Smooth muscle cell of the brain vasculature (primary cell): ENCODE results near the gene TCERG1.
A peak's percentile ranks its signal among the peaks of the same experiment; 100 is the strongest.

Source experiments
- DNase-seq: peaks from one replicate; pipeline ENCODE4 v3.0.0-alpha.2; 2012; ENCODE audit warnings: low read depth, low spot score

The TCERG1 gene

DNA sequence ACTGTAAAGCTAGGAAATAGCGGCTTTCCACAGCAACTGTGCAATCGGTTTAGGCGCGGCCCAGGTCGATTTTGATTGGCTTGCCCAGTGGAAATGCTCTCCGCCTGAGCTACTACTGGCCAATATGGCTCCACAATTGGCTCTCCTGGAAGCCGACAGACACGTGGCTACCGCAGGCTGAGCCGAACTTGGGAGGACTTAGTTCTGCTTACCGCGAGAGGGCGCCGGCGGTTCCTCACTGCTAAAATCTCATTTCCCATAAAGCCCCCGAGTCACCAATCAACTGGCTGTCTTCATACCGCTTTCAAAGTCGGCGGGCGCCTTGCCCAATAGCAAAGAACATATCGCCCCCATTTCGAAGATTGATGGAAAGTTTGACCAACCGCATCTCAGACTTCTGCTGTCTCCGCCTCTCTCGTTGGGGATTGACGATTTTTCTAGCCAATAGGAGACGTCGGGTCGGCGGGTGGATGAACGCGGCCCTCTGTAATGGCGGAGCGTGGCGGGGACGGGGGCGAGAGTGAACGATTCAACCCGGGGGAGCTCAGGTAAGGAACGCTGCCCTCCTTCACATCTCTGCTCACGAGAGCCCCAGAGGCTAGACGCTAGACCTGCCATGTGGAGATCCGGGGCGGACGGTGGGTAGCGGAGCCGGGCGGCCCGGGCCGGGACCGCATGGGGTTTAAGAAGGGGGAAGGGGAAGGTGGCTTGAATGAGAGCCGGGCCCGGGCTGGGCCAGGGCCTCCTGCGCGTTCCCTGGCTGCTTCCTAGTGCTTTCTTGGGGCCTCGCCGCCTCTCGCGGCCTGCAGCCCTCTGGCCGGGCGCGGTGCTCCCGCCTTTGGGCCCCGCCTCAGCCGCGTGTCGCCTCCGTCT lies at the start of gene TCERG1:
TCERG1 (plus strand) TSS at position 473 of the 873 bp plus-strand sequence; CDS start at position 490, 17 bp downstream.
- peak; percentile 100 for DNase-seq

DNA sequence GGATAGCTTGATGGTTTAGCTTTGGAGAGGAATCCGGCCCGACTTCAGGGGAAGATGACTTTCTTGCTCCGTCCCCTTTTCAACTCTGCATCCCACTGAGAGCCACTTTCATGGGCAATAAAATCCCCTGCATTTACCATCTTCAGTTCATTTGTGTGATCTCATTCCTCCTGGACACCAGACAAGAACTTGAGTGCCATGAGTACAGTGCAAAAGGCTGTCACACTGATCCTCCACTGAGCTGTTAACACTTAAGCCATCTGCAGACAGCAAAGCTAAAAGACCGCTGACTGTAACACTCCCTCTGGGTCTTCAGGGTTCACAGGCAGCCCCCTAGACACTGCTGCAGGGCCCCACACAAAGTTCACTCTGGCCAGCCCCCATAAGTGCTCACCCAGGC lies 48.3 kb upstream of the TCERG1 start:
- no peak for DNase-seq

DNA sequence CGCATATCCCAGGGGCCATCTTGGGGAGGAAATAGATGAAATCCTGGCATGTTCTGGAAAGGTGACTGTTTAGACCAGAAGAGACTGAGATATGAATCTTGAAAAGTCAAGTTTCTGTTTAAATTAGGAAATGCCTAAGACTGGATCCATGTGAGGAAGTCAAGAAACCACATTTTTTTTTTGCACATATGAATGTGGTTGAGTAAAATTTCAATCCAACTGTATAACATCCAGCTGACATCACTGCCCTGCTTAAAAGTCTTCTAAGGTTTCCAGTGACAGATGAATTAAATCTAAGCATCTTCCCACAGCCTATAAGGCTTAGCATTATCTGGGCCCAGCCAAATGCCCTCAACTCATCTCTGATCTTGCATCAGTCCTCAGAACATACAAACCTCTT lies 47.7 kb upstream of the TCERG1 start:
- DNase-seq, result no peak

DNA sequence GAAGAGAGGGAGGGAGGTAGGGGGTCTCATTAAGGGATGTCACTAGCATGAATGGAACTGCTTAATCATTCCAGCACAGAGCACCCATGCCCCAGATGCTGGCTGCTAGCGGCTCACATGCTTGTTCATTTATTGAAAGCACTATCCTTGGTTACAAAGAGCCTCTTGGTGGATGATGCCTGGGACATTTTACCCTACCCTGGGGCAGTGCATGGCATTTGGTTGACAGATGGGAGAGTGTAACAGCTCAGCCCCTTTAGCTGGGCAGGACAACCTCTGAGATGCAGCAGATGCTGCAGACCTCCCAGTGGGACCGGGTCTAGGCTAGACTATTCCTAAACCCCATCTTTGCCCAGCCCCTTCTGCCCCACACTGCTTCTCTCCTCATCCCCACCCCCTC lies 46.9 kb upstream of the TCERG1 start:
- no peak for DNase-seq

DNA sequence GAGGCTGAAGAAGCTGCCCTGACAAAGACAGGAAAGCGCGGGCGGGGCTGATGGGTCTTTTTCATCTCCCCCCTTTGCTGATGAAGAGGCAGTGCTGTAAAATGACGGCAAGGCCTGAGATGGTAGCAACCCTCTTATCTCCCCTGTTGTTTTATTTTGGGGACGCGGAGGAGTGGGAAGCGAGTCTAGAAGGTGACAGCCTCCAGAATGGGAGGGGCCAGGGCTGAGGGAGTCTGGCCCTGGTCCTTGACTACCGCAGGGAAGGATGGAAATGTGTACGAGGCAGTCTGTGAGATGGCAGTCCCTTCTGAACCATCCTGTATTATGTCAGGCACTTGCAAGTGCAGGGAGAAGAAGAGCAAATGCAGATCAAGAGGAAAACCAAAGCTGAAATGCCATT lies 46.1 kb upstream of the TCERG1 start:
- no peak for DNase-seq

DNA sequence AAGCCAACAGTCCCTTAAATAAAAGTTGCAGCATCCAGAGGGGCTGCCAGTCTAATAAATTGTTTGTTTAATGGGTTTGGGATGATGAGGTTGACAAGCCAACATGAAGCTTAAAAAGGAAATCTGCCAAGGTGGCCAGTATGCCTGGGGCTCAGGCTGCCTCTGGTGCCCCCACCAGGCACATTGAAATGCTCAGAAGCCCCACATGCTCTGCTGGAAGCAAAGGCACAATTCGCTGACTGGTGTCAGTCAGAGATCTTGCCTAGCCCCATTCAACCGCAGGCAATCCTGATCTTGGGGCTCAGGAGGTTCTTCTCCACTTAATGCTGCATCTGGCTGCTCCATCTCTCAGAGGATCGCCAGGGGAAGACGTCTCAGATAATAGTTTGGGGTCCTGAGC lies 44.2 kb upstream of the TCERG1 start:
- no peak for DNase-seq

DNA sequence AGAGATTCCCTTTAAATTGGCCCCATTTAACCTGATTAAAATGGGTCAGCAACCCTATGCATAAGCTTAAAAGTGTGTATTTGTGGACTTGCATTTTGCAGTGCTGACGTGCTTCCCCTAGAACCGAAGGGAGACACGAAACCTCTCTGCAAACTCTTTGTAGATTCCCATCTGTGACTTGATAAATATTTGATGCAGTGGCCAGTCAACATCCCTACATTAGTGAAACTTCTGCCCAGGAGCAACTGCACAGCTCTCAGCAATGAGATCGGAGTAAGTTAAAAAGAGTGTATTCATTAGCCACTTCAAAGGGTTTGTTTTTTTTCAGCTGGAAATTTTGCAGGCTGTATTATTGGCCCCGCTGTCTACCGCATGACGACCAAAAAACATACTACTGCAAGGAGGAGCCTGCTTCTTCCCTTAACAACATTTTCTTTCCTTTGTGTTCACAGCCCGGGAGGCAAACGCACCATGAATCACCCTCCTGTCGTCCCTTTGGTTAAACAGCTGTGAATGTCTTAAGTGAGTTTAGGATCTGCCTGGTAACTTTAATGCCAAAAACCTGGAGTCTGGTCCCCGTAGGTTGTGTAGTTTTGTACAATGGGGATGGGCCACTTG lies 38.0 kb upstream of the TCERG1 start:
- no peak for DNase-seq

DNA sequence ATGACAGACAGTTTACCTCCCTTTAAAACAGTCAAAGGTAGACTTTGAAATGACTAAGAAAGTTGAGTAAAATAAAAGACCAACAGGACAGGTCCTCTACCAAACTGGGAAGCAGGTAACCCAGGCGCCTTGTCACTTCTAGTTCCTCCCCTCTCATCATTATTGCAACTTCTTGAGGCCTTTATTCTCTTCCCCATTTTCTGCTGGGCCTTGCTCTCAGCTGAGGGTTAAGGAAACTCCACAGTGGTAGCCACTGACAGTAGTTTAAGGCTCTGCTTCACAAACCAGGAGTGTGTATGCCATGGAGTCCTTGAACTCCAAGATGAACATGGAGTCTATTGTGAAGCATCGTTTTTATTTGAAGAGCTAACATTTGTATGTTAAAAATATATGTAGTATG lies 36.9 kb upstream of the TCERG1 start:
- DNase-seq, result no peak

DNA sequence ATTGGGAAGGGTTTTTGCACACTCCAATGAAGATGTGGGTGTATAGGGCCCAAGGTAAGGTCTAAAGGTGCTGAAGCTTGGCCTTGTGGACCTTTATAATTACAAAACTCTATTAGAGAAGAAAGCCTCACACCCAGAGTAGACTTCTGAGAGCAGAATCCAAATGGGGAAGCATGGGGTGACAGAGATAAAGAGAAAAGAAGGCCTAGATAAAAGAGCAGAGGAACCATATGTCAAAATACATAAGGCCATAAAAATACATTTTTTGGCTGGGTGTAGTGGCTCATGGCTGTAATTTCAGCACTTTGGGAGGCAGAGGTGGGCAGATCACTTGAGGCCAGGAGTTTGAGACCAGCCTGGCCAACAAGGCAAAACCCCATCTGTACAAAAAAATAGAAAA lies 27.4 kb upstream of the TCERG1 start:
- no peak for DNase-seq

DNA sequence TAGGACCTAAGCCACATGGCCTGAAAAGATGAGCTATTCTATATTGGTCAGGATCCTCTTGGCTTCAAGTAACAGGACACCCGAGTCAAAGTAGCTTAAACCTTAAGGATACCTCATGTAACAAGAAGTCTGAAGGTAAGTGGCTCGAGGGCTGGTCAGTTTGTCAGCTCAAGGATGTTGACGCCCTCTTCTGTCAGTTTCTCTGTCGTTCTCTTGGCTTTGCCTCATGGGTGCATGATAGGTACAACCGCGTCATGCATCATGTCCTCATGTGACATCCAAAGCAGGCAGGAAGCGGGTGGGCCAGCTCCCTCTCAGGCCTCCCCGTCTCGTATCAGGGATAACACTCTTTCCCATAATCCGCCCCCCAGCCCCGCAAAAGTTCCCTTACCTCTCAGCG lies 22.1 kb upstream of the TCERG1 start:
- DNase-seq, result no peak

DNA sequence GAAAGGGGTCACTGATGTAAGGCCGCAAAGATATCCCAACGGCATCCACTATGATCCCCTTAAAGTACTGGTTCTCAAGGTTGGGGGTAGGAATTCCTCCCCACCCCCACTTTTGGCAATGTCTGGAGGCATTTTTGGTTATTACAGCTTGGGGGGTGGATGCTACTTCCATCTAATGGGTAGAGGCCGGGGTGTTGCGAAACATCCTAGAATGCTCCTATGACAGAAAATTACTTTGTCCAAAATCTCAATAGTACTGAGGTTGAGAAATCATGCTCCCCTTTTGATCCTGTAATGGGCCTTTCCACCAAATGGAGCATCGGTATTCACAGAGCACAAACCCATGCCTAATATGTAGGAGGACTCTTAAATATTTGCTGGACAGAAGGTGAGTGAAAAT lies 20.8 kb upstream of the TCERG1 start:
- no peak for DNase-seq

DNA sequence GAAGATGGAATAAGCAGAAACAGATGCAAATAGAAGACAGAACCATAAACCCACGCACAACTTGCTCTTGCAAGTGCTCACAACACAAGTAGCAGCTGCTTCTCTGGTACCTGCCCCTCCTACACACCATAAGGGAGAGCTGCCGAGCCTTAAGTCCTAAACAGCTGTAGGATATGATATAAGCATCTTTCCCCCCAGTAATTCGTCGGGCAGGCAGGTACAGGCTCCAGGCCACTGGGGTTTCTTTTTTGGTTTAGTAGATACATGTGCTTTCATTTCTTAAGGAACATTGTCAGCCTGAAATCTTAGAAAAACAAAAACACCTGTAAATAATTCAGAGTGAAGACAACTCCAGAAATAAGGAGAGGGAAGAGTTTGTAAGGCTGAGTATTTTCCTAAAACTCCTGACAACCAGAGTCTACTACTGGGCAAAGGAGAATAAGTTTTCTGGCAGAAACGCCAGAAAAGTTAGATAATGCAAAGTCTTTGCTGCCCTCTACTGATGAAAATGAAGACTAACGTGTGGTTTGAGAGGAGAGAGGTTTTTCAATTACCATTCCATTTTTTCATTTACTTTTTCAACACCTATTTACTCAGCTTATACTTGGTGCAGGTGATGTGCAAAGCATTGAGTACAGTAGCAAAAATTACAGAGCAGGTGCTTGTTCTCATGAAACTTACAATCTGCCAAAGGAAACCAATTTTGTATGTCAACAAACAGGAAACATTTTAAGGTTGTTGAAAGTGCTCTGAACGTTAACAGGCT lies 20.1 kb upstream of the TCERG1 start:
- DNase-seq, result no peak

DNA sequence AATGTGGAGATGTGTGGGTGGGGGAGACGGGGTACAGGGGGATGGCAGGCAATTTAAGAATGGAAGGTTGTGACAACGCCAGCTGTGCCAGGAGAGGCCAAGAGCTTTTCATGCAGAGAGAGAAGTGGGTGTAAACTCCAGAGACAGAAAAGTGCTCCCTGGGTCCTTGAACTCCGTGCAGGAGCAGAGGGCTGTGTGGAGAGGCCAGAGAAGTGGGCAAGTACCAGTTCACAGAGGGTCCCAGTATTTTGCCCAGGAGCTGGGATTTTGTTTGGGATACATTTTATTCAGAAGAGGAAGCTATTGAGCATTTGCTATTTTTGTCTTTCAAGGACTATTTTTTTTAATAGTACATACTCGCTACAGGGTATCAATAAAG lies 19.5 kb upstream of the TCERG1 start:
- DNase-seq, result no peak

DNA sequence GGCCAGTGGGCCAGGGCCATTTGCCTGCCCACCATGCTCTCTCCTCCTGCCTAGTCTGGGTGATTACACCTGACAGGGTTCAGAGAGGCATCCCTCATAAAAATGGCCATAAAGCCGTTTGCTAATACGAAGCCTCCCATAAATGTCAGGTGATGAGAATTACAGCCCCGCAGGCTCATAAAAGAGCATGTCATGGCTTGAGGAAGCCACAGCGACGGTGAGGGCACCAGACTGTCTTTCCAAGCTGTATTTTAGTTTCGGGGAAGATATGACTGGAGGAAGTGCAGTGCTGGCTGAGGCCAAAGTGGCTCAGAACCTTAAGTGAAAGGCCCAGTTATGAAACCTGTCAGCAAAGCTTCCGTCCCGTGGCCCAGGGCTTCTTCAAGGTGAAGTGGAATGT lies 18.5 kb upstream of the TCERG1 start:
- DNase-seq, result no peak

DNA sequence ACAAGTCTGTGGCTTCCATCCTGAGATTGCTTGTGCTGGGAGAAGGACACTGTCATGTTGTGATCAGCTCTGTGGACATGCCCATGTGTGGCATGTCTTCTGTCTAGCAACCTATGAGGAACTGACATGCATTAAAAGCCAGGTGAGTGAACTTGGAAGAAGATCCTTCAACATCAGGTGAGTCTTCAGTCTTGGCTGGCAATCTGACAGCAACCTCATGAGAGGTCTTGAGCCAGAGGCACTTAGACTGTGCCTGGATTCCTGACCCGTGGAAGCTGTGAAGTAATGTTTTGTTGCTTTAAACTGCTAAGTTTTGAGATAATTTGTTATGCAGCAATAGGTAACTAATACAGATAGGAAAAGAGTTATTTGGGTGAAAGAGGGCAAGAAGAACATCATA lies 6.8 kb upstream of the TCERG1 start:
- DNase-seq, result no peak

DNA sequence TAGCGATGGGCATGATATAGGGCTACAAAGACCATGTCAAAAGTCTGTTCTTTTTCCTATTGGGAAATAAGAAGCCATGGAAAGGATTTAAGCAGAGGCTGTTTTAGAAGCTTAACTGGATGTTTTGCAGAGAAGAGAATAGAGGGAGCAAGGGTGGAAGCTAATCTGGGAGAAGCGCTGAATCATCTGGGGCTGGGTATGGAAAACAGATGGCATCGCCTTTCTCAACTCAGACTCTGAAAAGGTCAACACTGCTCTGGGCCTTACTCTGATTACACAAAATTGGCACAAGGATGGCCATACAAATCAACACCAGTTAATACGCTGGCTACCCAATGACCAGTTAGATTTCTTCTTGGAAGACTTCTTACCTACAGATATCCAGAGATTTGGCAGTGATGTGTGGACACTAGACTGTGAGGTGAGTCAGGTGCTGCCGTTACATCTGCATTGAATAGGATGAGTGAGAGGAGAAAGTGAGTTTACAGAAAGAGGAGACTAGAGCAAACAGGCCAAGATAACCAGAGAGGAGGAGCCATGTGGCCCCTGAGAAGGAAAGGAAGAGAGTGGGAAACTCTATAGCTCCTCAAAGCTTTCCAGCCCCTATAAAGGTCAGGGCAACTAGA lies 6.2 kb upstream of the TCERG1 start:
- no peak for DNase-seq

DNA sequence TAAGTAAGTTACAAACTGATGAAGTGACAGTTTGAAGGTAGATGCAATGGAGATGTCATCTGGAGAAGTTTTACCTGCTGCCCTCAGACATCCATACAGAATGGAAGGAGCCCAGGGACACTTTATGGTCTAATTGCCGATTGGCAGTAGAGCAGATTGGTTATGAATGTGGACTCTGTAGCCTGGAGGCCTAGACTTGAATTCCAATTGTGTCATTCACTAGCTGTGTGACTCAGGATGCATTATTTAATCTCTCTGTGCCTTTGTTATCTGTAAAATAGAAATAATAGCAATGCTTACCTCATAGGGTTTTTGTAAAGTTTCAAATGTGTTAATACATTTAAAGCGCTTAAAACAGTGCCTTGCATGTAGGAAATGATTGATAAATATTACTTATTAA lies 5.2 kb upstream of the TCERG1 start:
- DNase-seq, result no peak

DNA sequence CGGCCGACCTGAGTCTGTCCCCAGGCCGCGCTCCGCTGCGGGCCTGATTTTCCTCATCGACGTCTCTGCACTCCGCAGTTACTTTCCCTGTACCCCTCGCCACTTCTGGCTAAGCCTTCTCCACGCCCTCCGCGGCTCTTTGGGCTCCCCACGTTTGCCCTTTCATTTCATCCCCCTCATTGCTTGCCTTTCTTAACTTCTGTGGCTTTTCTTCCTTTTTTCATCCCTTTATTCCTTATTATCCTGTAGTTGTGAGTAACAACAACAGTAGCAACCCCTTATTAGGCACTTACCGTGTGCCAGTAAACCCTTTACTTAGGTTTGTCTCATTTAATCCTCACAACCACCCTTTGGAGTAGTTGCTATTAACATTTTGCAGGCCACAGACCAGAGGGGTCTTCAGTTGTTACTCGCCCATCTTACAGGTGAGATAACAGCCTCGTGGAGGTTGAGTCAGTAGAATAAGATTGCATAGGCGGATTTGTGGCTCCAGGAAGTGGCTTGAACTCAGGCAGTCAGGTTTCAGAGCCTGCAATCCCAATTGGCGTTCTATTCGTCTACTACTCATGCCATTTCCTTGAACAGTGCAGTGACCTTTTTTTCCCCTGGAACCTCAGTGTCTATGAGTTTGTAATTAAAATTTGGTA lies 724 bp downstream of the TCERG1 start:
- no peak for DNase-seq

DNA sequence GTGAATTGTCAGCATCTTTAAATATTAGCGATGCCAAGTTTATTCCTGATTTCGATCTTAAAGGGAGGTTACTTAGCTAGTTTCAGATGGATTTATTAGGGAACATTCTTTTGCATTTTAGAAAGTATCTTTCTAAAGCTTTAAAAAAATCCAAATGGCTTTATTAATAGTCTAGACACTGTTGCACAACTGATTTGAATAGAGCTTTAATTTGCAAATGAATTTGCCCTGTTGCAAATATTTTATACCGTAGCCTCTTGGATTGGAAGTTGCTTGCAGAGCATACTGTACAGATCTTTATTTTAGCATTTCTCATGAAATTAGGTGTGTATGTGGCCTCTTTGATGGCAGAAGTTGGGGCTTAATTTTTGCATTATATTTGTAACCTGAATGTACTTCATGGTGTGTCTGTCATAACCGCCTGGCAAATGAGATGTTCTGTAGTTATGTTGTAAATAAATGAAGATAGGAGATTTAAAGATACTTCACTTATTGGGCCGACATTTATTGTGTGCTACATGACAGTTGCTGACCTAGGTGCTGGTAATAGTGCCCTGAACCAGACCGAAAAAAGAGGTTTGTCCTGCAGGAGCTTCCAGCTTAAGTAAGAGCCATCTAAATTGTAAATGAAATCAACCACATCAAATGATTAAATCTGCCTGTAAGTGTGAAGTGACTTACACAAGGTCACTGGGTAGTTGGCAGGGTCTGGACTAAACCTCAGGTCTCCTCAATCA lies 1.8 kb downstream of the TCERG1 start:
- no peak for DNase-seq

DNA sequence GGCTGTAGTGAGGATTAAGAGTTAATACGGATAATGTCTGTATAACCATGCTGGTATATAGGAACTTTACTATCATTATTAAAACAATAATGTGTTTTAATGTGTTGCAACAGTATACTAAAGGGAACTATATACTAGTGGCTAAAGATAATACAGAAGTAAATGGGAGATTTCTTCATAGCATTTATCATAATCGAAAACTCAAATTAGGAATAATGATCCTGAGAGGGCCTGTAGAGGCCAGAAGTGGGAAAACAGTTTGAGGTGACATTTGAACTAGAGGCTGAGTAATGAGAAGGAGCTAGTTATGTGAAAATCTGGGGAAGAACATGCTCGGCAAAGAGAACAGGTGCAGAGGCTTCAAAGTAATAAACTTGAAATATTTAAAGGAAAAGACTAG lies 2.9 kb downstream of the TCERG1 start:
- no peak for DNase-seq

DNA sequence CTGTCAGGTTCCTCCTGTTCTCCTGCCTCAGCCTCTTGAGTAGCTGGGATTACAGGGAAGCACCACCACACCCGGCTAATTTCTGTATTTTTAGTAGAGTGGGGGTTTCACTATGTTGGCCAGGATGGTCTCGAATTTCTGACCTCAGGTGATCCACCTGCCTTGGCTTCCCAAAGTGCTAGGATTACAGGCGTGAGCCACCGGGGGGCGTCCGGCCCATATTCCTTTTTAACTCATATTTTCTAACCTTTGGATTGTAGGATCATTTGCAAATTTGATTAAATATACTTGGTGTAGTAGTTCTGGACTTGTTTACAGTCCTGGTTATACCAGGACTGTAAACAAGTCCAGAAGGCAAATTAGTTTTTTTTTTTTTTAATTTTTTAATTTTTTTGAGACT lies 4.3 kb downstream of the TCERG1 start:
- DNase-seq, result no peak
